Duodenal mucosa (tissue), 2 donors: ENCODE results near the gene PFN3.
A peak's percentile ranks its signal among the peaks of the same experiment; 100 is the strongest.

Experiments used
- H3K27ac ChIP-seq: one replicate; pipeline ENCODE4 v1.7.0; 2013; ENCODE audit warnings: low read depth, low read length
- H3K27me3 ChIP-seq, 2 donors: one replicate each; pipeline ENCODE4 v1.7.0; 2013; ENCODE audit warnings: low read length in 2 of 2, control low read depth in 1 of 2; ENCODE audit not compliant: insufficient read depth in 2 of 2, control insufficient read depth in 1 of 2
- H3K36me3 ChIP-seq, 2 donors: one replicate each; pipeline ENCODE4 v1.7.0; 2013; ENCODE audit warnings: low read length in 2 of 2, control low read depth in 1 of 2; ENCODE audit not compliant: insufficient read depth in 2 of 2, control insufficient read depth in 1 of 2
- H3K4me1 ChIP-seq, 2 donors: one replicate each; pipeline ENCODE4 v1.7.0; 2013; ENCODE audit warnings: low read length in 2 of 2, control low read depth in 1 of 2; ENCODE audit not compliant: insufficient read depth in 2 of 2, control insufficient read depth in 1 of 2
- H3K4me3 ChIP-seq, 2 donors: one replicate each; pipeline ENCODE4 v1.7.0; 2013; ENCODE audit warnings: low read length in 2 of 2, low read depth in 1 of 2
- H3K9ac ChIP-seq, 2 donors: one replicate each; pipeline ENCODE4 v1.7.0; 2013; ENCODE audit warnings: low read length in 2 of 2, low read depth in 1 of 2
- H3K9me3 ChIP-seq, 2 donors: one replicate each; pipeline ENCODE4 v1.7.0; 2013; ENCODE audit warnings: low read length in 2 of 2, control low read depth in 1 of 2; ENCODE audit not compliant: control insufficient read depth in 1 of 2

The PFN3 gene

DNA sequence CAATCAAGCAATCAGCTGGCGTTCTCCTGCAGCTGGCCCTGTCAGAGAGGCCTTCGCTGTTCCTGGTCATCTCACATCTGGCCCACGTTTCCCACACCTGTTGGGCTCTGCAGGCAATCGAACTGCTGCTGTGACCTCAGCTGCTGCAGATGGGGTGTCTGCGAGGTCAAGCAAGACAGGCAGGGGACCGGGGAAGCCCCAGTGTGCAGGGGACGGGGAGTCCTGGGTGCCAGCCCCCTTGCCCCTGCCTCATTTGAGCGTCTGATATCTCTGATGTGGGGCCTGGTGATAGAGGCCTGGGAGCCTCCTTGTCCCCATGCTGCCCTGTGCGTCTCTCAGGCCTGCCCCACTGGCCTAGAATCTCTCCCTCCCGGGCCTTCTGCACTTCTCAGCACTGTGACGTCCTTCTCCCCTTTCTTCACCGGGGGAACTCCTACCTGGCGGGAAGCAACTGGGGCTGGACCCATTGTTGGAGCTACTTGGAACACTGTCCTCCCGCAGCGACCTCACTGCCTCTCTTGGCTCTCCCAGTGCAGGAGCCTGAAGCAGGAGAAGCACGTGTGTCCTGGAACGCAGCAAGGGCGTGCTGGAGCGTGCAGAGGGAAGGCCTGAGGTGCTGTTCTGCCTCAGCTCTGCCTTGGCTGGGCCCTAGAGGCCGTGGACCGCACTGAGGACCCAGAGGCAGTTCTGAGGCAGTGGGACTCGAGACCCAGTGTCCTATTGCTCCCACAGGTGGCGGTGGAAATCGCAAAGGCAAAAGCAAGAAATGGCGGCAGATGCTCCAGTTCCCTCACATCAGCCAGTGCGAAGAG lies 29.9 kb upstream of the PFN3 start:
- Histone ChIP-seq H3K36me3 (peaks cover 38 to 48% of the 10 kb centered on the region in 2 donors), H3K4me3 (peak overlapping the region; percentile 13 to 28), H3K27ac (no peak overlapping the region), H3K4me1 (peaks cover 38 to 62% of the 10 kb centered on the region in 2 donors), H3K27me3 (no peaks in the 10 kb centered on the region), H3K9ac (peak overlapping the region in 1 of 2 donors; percentile 18), H3K9me3 (no peaks in the 10 kb centered on the region)

- Histone ChIP-seq H3K36me3 (peaks cover 31 to 39% of the 10 kb centered on the region in 2 donors), H3K27me3 (no peaks in the 10 kb centered on the region), H3K4me3 (peak overlapping the region; percentile 7 to 28), H3K27ac (peak overlapping the region; percentile 59), H3K4me1 (peaks cover 42 to 66% of the 10 kb centered on the region in 2 donors), H3K9ac (peak overlapping the region in 1 of 2 donors; percentile 43), H3K9me3 (no peaks in the 10 kb centered on the region)
These were observed 29.0 kb upstream of the PFN3 start for GRCh38 chr5:177429248-177430040.

DNA sequence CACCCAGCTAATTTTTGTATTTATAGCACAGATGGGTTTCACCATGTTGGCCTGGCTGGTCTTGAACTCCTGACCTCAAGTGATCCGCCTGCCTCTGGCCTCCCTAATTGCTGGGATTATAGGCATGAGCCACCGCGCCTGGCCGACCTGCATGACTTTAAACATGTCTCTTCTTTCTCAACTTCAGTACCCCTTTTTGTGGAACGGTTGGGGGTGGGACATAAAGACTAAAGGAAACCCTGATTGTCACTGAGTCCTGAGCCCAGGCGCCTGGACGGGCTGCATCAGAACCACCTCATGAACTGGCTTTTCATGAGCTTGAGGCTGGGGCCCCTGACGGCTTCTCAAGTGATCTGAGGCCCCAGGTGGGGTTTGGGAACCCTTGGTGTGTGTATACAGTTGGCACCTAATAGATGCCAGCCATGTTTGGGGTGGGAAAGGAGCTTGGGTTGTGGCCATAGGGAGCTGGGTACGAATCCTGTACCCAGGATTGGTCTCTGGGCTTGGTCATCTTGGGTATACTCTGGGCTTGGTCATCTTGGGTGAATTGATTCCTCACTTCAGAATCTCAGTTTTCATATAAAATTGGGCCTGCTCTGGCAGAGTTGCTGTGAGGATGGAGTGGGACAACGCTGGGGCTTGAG lies 28.2 kb upstream of the PFN3 start:
- H3K27me3 ChIP-seq, result no peaks in the 10 kb centered on the region
- H3K27ac ChIP-seq, result peak overlapping the region; percentile 59
- peak overlapping the region in 1 of 2 donors; percentile 85 for H3K9ac ChIP-seq
- peaks cover 42 to 66% of the 10 kb centered on the region in 2 donors for H3K4me1 ChIP-seq
- H3K4me3 ChIP-seq, result peak overlapping the region; percentile 81 to 83
- peaks cover 23 to 32% of the 10 kb centered on the region in 2 donors for H3K36me3 ChIP-seq
- no peaks in the 10 kb centered on the region for H3K9me3 ChIP-seq

- Histone ChIP-seq H3K9me3 (no peaks in the 10 kb centered on the region), H3K36me3 (peaks cover 17 to 26% of the 10 kb centered on the region in 2 donors), H3K4me1 (peaks cover 42 to 62% of the 10 kb centered on the region in 2 donors), H3K4me3 (peak overlapping the region; percentile 81 to 83), H3K9ac (peak overlapping the region; percentile 85 to 91), H3K27me3 (no peaks in the 10 kb centered on the region), H3K27ac (peak overlapping the region; percentile 35)
These were observed 27.6 kb upstream of the PFN3 start for GRCh38 chr5:177427919-177428573.

DNA sequence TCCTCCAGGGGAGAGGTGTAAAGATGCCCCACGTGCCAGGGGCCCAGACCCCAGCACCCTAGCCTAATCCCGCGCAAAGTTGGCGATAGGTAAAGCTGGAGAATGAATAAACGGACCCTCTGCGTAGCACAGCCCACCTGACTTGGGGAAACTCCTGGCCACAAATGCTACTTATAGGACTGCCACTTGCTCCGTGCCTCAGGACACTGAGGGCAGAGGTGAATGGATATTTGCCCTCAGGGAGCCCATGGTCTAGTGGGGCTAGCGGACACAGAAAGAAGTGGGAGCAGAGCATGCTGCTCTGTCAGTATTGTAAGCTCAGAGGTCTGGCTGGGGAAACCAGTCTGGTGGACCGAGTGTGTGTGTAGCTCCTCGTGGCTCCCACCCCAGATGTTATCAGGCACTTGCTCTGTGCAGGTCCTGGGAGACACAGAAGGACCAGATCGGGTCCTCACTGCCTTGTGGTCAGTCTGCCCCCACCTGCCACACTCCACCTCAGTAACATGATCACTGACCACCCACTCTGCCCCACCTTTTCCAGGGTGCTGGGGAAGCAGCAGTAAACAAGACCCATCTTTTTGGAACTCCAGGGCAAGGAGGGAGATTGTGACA lies 26.9 kb upstream of the PFN3 start:
- Histone ChIP-seq H3K9ac (peak overlapping the region; percentile 85 to 91), H3K27ac (peak overlapping the region; percentile 87), H3K27me3 (no peaks in the 10 kb centered on the region), H3K9me3 (no peaks in the 10 kb centered on the region), H3K4me1 (peaks cover 42 to 55% of the 10 kb centered on the region in 2 donors), H3K4me3 (peak overlapping the region; percentile 81 to 83), H3K36me3 (peaks cover 10 to 18% of the 10 kb centered on the region in 2 donors)

GRCh38 chr5:177426566-177427210 lies 26.2 kb upstream of the PFN3 start, which contains the start of gene GRK6:
GRK6 (plus strand) TSS chr5:177426676; CDS start chr5:177426846, 170 bp downstream.
- H3K27ac ChIP-seq, result peak within 1 kb of the TSS; percentile 99
- no peaks in the 10 kb centered on the region for H3K27me3 ChIP-seq
- peak within 1 kb of the TSS; percentile 81 to 83 for H3K4me3 ChIP-seq
- H3K4me1 ChIP-seq, result peaks cover 42 to 49% of the 10 kb centered on the region in 2 donors
- no peaks in the 10 kb centered on the region for H3K9me3 ChIP-seq
- H3K36me3 ChIP-seq, result peaks cover 4 to 12% of the 10 kb centered on the region in 2 donors
- peak within 1 kb of the TSS; percentile 85 to 91 for H3K9ac ChIP-seq

DNA sequence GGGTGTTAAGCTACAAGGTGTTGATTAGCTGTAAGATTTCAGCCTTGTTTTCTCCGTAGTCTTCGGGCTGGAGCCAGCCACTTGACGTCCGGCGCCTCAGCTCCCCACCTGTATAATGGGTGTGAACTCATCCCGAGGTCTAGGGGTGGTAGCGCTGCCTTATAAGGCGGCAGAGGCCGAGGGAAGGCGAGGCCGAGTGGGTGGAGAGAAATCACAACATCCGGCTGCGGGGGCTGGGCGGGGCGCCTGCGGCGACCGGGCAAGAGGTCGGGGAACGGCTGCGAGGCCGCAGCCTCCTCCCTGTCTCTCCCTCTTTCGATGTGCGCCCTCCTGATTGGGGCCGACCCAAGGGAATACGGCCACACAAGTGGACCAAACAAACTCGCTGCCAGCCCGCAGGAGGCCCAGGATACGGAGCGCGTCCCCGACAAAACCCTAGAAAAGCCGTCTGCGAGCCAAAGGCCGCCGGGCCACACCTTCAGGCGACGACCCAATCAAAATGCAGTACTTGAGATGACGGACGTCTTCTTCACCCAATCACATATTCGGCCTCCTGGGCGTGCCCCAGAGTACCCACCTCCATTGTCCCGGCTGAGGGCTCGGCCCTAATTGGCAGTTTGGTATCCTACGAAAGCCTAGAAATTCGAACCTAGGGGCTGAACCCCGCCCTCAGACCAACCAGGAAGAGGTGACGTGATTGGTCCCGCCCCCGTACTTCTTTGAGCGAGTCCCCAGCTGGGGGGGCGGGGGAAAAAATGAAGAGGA lies 25.5 kb upstream of the PFN3 start:
- Histone ChIP-seq H3K36me3 (peaks cover 2 to 11% of the 10 kb centered on the region in 2 donors), H3K27me3 (no peaks in the 10 kb centered on the region), H3K27ac (peak overlapping the region; percentile 99), H3K9ac (peak overlapping the region; percentile 74 to 87), H3K4me3 (peak overlapping the region; percentile 57 to 70), H3K9me3 (no peaks in the 10 kb centered on the region), H3K4me1 (peaks cover 38 to 42% of the 10 kb centered on the region in 2 donors)

DNA sequence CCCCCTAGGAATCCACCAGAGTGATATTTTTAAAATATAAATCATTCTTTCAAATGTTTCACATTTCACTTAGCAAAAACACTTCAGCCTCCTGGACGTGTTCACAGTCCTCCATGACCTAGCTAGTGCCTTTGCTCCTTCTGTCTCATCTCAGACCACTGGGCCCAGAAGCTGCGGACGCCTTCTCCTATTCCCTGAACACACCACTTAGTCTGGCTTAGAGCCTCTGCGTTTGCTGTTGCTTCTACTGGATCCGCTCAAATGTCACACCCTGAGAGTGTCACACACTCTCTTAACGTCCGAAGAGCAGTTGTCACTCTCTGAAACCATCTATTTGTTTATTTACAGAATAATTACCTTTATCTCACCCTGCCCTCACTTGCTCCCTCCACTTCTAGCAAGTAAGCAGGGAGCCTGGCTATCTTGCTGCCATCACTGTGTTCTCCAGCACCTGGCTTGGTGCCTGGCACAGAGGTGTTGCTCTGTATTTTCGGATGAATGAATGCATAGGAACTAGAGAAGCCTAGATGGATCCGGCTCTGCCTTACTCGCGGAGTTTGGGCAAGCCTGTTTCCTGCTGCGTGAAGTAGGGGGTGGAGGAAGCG lies 24.8 kb upstream of the PFN3 start:
- Histone ChIP-seq H3K27me3 (no peaks in the 10 kb centered on the region), H3K4me3 (peak overlapping the region; percentile 57 to 70), H3K4me1 (peaks cover 35 to 37% of the 10 kb centered on the region in 2 donors), H3K36me3 (peaks cover 0 to 4% of the 10 kb centered on the region in 2 donors), H3K9me3 (no peaks in the 10 kb centered on the region), H3K27ac (peak overlapping the region; percentile 99), H3K9ac (peak overlapping the region; percentile 74 to 87)
